GM12878 (cell line): ENCODE data around the gene BBX.

Experiments used
- CREB1 ChIP-seq: IDR thresholded peaks from 2 replicates; pipeline ENCODE4 v1.6.1; 2012; ENCODE audit warnings: low read depth, mild to moderate bottlenecking, inconsistent platforms
- EP300 ChIP-seq, 2 experiments: fragments of 150-350 bp in 1 of 2; IDR thresholded peaks; 2 replicates each; pipeline ENCODE4 v1.6.1; 2011 to 2012; ENCODE audit warnings: low read depth in 2 of 2, low read length in 2 of 2, borderline replicate concordance in 1 of 2, improper control_type of control experiment in 1 of 2, inconsistent platforms in 1 of 2; ENCODE audit not compliant: control insufficient read depth in 1 of 2
- ESRRA ChIP-seq: IDR thresholded peaks from 2 replicates; pipeline ENCODE4 v1.6.1; 2012; ENCODE audit warnings: mild to moderate bottlenecking, low read length, improper control_type of control experiment
- FOXK2 ChIP-seq: fragments of 450-650 bp; IDR thresholded peaks from 2 replicates; pipeline ENCODE4 v1.6.1; 2017; ENCODE audit warnings: mild to moderate bottlenecking, moderate library complexity
- NRF1 ChIP-seq: conservative IDR thresholded peaks from 2 replicates; pipeline ENCODE4 v1.6.1; 2011; ENCODE audit warnings: mild to moderate bottlenecking, low read depth, low read length, improper control_type of control experiment
- SIX5 ChIP-seq: IDR thresholded peaks from 2 replicates; pipeline ENCODE4 v1.6.1; 2011; ENCODE audit warnings: mild to moderate bottlenecking, low read depth, low read length, moderate library complexity; ENCODE audit not compliant: severe bottlenecking
- SMARCA5 ChIP-seq: fragments of 450-650 bp; IDR thresholded peaks from 2 replicates; pipeline ENCODE4 v1.6.1; 2017; ENCODE audit warnings: mild to moderate bottlenecking
- TF ChIP-seq, protein P1 (sequence below): IDR thresholded peaks from 2 replicates; pipeline ENCODE4 v1.6.1; 2012; ENCODE audit warnings: improper control_type of control experiment, low read depth, low read length; ENCODE audit not compliant: insufficient replicate concordance
- TF ChIP-seq, protein P2 (sequence below): IDR thresholded peaks from 2 replicates; pipeline ENCODE4 v1.6.1; 2011; ENCODE audit warnings: borderline replicate concordance, low read depth, mild to moderate bottlenecking, moderate library complexity, mixed read lengths, low read length; ENCODE audit not compliant: insufficient read depth; ENCODE audit errors: extremely low read length

DNA sequence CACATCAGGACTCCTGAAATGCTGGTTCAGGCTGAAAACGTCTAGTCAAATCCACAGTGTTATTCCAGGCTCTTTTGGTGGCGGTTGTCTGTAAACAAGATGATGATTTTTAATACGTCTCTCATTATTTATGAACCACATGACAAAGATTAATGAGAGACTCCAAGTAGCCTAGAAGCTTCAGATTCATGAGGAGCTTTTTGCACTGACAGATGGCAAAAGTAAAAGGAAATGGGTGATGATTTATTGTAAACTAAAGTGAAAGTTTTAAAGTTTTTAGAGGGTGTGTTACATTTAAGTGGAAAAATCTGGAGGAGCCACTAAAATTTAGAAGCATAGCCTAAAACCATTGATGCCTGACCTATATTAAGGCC, 77.0 kb downstream of the BBX start:
- TF ChIP-seq, protein P1, sequence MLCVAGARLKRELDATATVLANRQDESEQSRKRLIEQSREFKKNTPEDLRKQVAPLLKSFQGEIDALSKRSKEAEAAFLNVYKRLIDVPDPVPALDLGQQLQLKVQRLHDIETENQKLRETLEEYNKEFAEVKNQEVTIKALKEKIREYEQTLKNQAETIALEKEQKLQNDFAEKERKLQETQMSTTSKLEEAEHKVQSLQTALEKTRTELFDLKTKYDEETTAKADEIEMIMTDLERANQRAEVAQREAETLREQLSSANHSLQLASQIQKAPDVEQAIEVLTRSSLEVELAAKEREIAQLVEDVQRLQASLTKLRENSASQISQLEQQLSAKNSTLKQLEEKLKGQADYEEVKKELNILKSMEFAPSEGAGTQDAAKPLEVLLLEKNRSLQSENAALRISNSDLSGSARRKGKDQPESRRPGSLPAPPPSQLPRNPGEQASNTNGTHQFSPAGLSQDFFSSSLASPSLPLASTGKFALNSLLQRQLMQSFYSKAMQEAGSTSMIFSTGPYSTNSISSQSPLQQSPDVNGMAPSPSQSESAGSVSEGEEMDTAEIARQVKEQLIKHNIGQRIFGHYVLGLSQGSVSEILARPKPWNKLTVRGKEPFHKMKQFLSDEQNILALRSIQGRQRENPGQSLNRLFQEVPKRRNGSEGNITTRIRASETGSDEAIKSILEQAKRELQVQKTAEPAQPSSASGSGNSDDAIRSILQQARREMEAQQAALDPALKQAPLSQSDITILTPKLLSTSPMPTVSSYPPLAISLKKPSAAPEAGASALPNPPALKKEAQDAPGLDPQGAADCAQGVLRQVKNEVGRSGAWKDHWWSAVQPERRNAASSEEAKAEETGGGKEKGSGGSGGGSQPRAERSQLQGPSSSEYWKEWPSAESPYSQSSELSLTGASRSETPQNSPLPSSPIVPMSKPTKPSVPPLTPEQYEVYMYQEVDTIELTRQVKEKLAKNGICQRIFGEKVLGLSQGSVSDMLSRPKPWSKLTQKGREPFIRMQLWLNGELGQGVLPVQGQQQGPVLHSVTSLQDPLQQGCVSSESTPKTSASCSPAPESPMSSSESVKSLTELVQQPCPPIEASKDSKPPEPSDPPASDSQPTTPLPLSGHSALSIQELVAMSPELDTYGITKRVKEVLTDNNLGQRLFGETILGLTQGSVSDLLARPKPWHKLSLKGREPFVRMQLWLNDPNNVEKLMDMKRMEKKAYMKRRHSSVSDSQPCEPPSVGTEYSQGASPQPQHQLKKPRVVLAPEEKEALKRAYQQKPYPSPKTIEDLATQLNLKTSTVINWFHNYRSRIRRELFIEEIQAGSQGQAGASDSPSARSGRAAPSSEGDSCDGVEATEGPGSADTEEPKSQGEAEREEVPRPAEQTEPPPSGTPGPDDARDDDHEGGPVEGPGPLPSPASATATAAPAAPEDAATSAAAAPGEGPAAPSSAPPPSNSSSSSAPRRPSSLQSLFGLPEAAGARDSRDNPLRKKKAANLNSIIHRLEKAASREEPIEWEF, result no peak
- no peak for TF ChIP-seq ESRRA
- TF ChIP-seq CREB1, result no peak
- TF ChIP-seq SMARCA5, result no peak
- TF ChIP-seq NRF1, result no peak
- TF ChIP-seq SIX5, result no peak
- TF ChIP-seq, protein P2, sequence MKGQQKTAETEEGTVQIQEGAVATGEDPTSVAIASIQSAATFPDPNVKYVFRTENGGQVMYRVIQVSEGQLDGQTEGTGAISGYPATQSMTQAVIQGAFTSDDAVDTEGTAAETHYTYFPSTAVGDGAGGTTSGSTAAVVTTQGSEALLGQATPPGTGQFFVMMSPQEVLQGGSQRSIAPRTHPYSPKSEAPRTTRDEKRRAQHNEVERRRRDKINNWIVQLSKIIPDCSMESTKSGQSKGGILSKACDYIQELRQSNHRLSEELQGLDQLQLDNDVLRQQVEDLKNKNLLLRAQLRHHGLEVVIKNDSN, result no peak
- TF ChIP-seq FOXK2, result no peak
- no peak for TF ChIP-seq EP300 (IDR thresholded peaks at IDR 0.05; ENCODE audit: borderline replicate concordance in 1 of 2, control insufficient read depth in 1 of 2, low read depth in 2 of 2, low read length in 2 of 2)
